ENCODE results near the gene HIP1R. TPM values are rescaled to one million over a fixed set of nuclear protein-coding genes. Genes with fewer than 3 reads are reported as not detected.

Gene HIP1R
- total RNA-seq, 1 donor from 2014 or later, result 31.3 TPM

DNA sequence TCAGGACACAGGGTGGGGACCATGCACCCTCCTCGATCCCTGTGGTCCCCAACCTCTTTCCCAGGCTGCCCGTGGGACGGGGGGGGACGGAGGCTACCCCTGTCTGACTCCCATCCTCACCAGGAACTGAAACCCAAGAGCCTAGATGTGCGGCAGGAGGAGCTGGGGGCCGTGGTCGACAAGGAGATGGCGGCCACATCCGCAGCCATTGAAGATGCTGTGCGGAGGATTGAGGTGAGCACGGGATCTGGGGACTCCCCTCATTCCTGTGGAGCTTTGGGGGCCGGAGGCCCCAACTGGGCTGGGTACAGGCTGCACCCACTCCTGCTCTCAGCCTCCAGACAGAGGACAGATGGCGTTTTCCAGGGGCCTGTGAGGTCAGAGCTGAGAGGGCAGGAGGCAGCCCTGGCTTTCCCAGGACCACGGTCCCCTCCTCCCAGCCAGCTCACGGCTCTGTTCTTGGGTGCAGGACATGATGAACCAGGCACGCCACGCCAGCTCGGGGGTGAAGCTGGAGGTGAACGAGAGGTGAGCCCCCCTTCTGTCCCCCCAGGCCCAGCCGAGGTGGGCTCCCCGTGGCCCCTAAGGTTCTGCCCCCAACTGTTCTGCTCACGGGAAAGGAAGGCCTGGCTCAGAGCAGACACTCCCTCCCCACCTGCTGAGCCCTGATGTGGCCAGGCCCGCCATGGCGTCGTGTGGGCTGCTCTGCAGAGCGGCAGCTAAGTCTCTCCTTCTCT, 24.2 kb downstream of the HIP1R start:
- Mint-ChIP-seq H3K27me3 (ENCODE audit: unreplicated experiment) (no peaks in the 10 kb centered on the region), H3K4me3 (ENCODE audit: unreplicated experiment) (no peak overlapping the region), H3K4me1 (ENCODE audit: unreplicated experiment) (peaks cover 5% of the 10 kb centered on the region), H3K9me3 (ENCODE audit: unreplicated experiment) (no peaks in the 10 kb centered on the region), H3K36me3 (ENCODE audit: unreplicated experiment) (peaks cover 3% of the 10 kb centered on the region), H3K27ac (ENCODE audit: unreplicated experiment) (no peak overlapping the region)
- no peak for TF ChIP-seq CTCF (IDR thresholded peaks at IDR 0.05)
- DNase-seq (ENCODE audit: extremely low spot score, unreplicated experiment), result no peak

DNA sequence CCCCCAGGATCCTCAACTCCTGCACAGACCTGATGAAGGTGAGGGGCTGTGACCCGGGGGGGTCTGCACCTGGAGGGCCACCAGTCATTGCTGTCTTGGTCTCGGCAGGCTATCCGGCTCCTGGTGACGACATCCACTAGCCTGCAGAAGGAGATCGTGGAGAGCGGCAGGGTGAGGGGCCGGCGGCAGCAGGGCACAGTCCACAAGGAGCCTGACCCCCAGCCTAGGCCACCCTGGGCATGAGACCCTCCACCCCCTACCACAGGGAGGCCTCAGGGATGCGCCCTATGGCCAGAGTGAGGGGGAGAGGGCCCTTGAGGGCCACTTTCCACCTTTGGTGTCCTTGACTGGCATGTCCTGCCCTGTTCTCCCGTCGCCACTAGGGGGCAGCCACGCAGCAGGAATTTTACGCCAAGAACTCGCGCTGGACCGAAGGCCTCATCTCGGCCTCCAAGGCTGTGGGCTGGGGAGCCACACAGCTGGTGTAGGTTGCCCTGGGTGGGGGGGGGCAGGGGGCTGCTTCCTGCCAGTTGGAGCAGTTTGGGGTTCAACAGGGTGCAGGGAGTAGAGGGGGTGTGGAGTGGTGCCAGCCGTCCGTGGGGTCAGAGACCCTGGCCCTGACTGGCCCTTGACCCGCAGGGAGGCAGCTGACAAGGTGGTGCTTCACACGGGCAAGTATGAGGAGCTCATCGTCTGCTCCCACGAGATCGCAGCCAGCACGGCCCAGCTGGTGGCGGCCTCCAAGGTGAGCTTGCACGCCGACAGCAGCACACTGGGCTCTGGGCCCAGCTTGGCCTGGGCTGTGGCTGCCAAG, 25.0 kb downstream of the HIP1R start:
- H3K36me3 Mint-ChIP-seq (ENCODE audit: unreplicated experiment), result peaks cover 10% of the 10 kb centered on the region
- no peak overlapping the region for H3K27ac Mint-ChIP-seq (ENCODE audit: unreplicated experiment)
- peak; percentile 85 for TF ChIP-seq CTCF (IDR thresholded peaks at IDR 0.05)
- DNase-seq (ENCODE audit: extremely low spot score, unreplicated experiment), result peak; percentile 94
- H3K4me1 Mint-ChIP-seq (ENCODE audit: unreplicated experiment), result peaks cover 5% of the 10 kb centered on the region
- H3K4me3 Mint-ChIP-seq (ENCODE audit: unreplicated experiment), result no peak overlapping the region
- no peaks in the 10 kb centered on the region for H3K9me3 Mint-ChIP-seq (ENCODE audit: unreplicated experiment)
- H3K27me3 Mint-ChIP-seq (ENCODE audit: unreplicated experiment), result no peaks in the 10 kb centered on the region

DNA sequence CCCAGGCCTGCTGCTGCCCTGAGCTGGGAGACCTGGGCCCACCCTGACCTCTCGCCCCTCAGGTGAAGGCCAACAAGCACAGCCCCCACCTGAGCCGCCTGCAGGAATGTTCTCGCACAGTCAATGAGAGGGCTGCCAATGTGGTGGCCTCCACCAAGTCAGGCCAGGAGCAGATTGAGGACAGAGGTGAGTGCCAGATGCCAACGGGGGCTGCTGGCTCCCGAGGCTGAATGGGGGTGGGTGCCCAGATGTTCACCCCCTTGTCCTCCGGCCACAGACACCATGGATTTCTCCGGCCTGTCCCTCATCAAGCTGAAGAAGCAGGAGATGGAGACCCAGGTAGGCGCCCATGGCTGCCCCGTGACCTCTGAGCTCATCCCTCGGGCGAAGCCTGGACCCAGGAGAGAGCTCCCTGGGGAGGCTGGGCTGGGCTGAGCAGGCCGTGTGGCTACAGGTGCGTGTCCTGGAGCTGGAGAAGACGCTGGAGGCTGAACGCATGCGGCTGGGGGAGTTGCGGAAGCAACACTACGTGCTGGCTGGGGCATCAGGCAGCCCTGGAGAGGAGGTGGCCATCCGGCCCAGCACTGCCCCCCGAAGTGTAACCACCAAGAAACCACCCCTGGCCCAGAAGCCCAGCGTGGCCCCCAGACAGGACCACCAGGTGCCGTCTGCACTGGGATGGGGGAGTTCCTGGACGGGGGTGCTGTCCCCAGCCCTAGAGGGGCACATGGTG, 25.8 kb downstream of the HIP1R start:
- H3K27ac Mint-ChIP-seq (ENCODE audit: unreplicated experiment), result no peak overlapping the region
- no peak overlapping the region for H3K4me3 Mint-ChIP-seq (ENCODE audit: unreplicated experiment)
- TF ChIP-seq CTCF (IDR thresholded peaks at IDR 0.05), result no peak
- no peaks in the 10 kb centered on the region for H3K27me3 Mint-ChIP-seq (ENCODE audit: unreplicated experiment)
- H3K4me1 Mint-ChIP-seq (ENCODE audit: unreplicated experiment), result peaks cover 5% of the 10 kb centered on the region
- peaks cover 11% of the 10 kb centered on the region for H3K36me3 Mint-ChIP-seq (ENCODE audit: unreplicated experiment)
- H3K9me3 Mint-ChIP-seq (ENCODE audit: unreplicated experiment), result no peaks in the 10 kb centered on the region
- no peak for DNase-seq (ENCODE audit: extremely low spot score, unreplicated experiment)

DNA sequence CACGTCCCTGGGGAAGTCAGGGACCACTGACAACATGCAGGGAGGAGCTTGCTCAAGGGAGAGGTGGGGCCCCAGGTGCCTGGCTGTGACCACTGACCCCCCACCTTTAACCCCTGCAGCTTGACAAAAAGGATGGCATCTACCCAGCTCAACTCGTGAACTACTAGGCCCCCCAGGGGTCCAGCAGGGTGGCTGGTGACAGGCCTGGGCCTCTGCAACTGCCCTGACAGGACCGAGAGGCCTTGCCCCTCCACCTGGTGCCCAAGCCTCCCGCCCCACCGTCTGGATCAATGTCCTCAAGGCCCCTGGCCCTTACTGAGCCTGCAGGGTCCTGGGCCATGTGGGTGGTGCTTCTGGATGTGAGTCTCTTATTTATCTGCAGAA, 26.3 kb downstream of the HIP1R start:
- no peaks in the 10 kb centered on the region for H3K27me3 Mint-ChIP-seq (ENCODE audit: unreplicated experiment)
- H3K4me3 Mint-ChIP-seq (ENCODE audit: unreplicated experiment), result no peak overlapping the region
- peaks cover 12% of the 10 kb centered on the region for H3K36me3 Mint-ChIP-seq (ENCODE audit: unreplicated experiment)
- peaks cover 5% of the 10 kb centered on the region for H3K4me1 Mint-ChIP-seq (ENCODE audit: unreplicated experiment)
- no peak for DNase-seq (ENCODE audit: extremely low spot score, unreplicated experiment)
- no peak overlapping the region for H3K27ac Mint-ChIP-seq (ENCODE audit: unreplicated experiment)
- no peak for TF ChIP-seq CTCF (IDR thresholded peaks at IDR 0.05)
- no peaks in the 10 kb centered on the region for H3K9me3 Mint-ChIP-seq (ENCODE audit: unreplicated experiment)
